Motor neuron (in vitro differentiated cells): Measurements from ENCODE around the gene ACSS1. TPM values are rescaled to one million over a fixed set of nuclear protein-coding genes. Genes with fewer than 3 reads are reported as not detected.

Source experiments
- ATAC-seq, 8 experiments: fragments of 200-7000 bp; cut with Tn5 transposase; replicated peaks in 6 of 8; 2 replicates each; pipeline ENCODE4 v1.8.0; 2021; ENCODE audit warnings: mild to moderate bottlenecking in 8 of 8, moderate library complexity in 8 of 8
- H3K27ac ChIP-seq, 2 donors: fragments of 250-450 bp; sonication (Bioruptor Pico); 2 replicates each; pipeline ENCODE4 v1.9.0; 2021; ENCODE audit warnings: antibody characterized with exemption in 2 of 2, mild to moderate bottlenecking in 2 of 2, moderate library complexity in 1 of 2
- H3K4me1 ChIP-seq, 2 donors: fragments of 250-450 bp; sonication (Bioruptor Pico); replicated peaks in 1 of 2; 2 replicates each; pipeline ENCODE4 v1.6.1; 2021; ENCODE audit warnings: antibody characterized with exemption in 2 of 2, mild to moderate bottlenecking in 2 of 2, moderate library complexity in 1 of 2
- H3K4me3 ChIP-seq, 5 donors: fragments of 250-450 bp; sonication (Bioruptor Pico); 2 replicates each; pipeline ENCODE4 v1.9.0; 2021; ENCODE audit warnings: antibody characterized with exemption in 5 of 5, mild to moderate bottlenecking in 5 of 5, moderate library complexity in 4 of 5
- WGBS, 10 experiments: fragments of 450-650 bp; shearing (Covaris generic); methylation state at CpG; one replicate each; pipeline ENCODE4 v1.0.0; 2022; 5-methylcytosine and 5-hydroxymethylcytosine counted together
- in situ Hi-C, 9 experiments: fragments of 400-800 bp; cut with MboI; loops; one replicate each; pipeline ENCODE4 v1.15.0; 2021; ENCODE audit warnings: low sequenced_read_pairs in 9 of 9, low pct_unique_long_range_greater_than_20kb in 2 of 9; ENCODE audit not compliant: unreplicated experiment in 9 of 9
- total RNA-seq, 8 experiments: library from RNA; unstranded; fragments of 300-600 nt; gene quantifications; 2 replicates each; pipeline versions ENCODE4 v1.2.3 to v1.2.4, GENCODE V29; 2022

ACSS1 gene
- total RNA-seq, 8 experiments from 2014 or later, result 2.1 to 28.9 (median 3.8) TPM

- peaks cover 0 to under 1% of the 10 kb centered on the region in 2 donors for H3K4me1 ChIP-seq
- no peak overlapping the region for H3K4me3 ChIP-seq
- H3K27ac ChIP-seq, result no peak overlapping the region
- 80 to 100% (median 89%) methylated on average over 1 to 4 of the region's 4 CpGs; no CpG with 5 or more reads in 6 of the 10 experiments for whole genome bisulfite sequencing, 10 experiments
- no peak for ATAC-seq
- in situ Hi-C loops, result no loop called here
Measured at GRCh38 chr20:25025986-25026605, 31.8 kb downstream of the ACSS1 start.

GRCh38 chr20:25025091-25025861 is 32.7 kb downstream of the ACSS1 start:
- WGBS, 10 experiments, result 58 to 92% (median 74%) methylated on average over 1 to 11 of the region's 14 CpGs; no CpG with 5 or more reads in 1 of the 10 experiments
- no peak overlapping the region for H3K4me3 ChIP-seq
- no peaks in the 10 kb centered on the region for H3K4me1 ChIP-seq
- H3K27ac ChIP-seq, result no peak overlapping the region
- in situ Hi-C loops, result no loop called here
- ATAC-seq, result no peak

GRCh38 chr20:25024171-25024570 is 33.8 kb downstream of the ACSS1 start:
- H3K4me1 ChIP-seq, result no peaks in the 10 kb centered on the region
- no peak overlapping the region for H3K27ac ChIP-seq
- WGBS, 10 experiments, result 91 to 100% methylated on average over 1 to 4 of the region's 4 CpGs; no CpG with 5 or more reads in 8 of the 10 experiments
- in situ Hi-C loops, result no loop called here
- no peak for ATAC-seq
- no peak overlapping the region for H3K4me3 ChIP-seq

GRCh38 chr20:25023356-25023755 is 34.6 kb downstream of the ACSS1 start:
- no peak overlapping the region for H3K27ac ChIP-seq
- no peaks in the 10 kb centered on the region for H3K4me1 ChIP-seq
- in situ Hi-C loops, result no loop called here
- no peak overlapping the region for H3K4me3 ChIP-seq
- ATAC-seq, result no peak
- WGBS, 10 experiments, result 67 to 100% (median 83%) methylated on average over 1 to 7 of the region's 10 CpGs; no CpG with 5 or more reads in 3 of the 10 experiments

- Histone ChIP-seq H3K27ac (no peak overlapping the region), H3K4me1 (no peaks in the 10 kb centered on the region), H3K4me3 (no peak overlapping the region)
- in situ Hi-C loops, result no loop called here
- 68 to 100% (median 98%) methylated on average over 1 to 6 of the region's 11 CpGs; no CpG with 5 or more reads in 6 of the 10 experiments for WGBS, 10 experiments
- no peak for ATAC-seq
Measured at GRCh38 chr20:25022680-25023079, 35.3 kb downstream of the ACSS1 start.

GRCh38 chr20:25021336-25021735 is 36.6 kb downstream of the ACSS1 start:
- Histone ChIP-seq H3K4me1 (no peaks in the 10 kb centered on the region), H3K4me3 (no peak overlapping the region), H3K27ac (no peak overlapping the region)
- WGBS, 10 experiments, result 92 to 100% (median 100%) methylated on average over 1 to 3 of the region's 6 CpGs; no CpG with 5 or more reads in 5 of the 10 experiments
- ATAC-seq, result no peak
- in situ Hi-C loops, result no loop called here

- in situ Hi-C loops, result no loop called here
Measured at GRCh38 chr20:25020901-25021301, 37.0 kb downstream of the ACSS1 start.

GRCh38 chr20:25020345-25020744 is 37.6 kb downstream of the ACSS1 start:
- no peak for ATAC-seq
- WGBS, 10 experiments, result 96% methylated on average over 3 of the region's 5 CpGs; no CpG with 5 or more reads in 9 of the 10 experiments
- no peak overlapping the region for H3K4me3 ChIP-seq
- H3K27ac ChIP-seq, result no peak overlapping the region
- in situ Hi-C loops, result no loop called here
- no peaks in the 10 kb centered on the region for H3K4me1 ChIP-seq

More at GRCh38 chr20:25020901-25021301, 37.0 kb downstream of the ACSS1 start:
- Histone ChIP-seq H3K4me1 (no peaks in the 10 kb centered on the region), H3K27ac (no peak overlapping the region), H3K4me3 (no peak overlapping the region)
- ATAC-seq, result no peak
- WGBS, 10 experiments, result 90 to 100% (median 100%) methylated on average over 1 to 2 of the region's 6 CpGs; no CpG with 5 or more reads in 7 of the 10 experiments

- WGBS, 10 experiments, result 60 to 100% (median 86%) methylated on average over 1 to 7 of the region's 16 CpGs; no CpG with 5 or more reads in 2 of the 10 experiments
- Histone ChIP-seq H3K27ac (no peak overlapping the region), H3K4me3 (no peak overlapping the region), H3K4me1 (no peaks in the 10 kb centered on the region)
- no peak for ATAC-seq
- in situ Hi-C loops, result no loop called here
Measured at GRCh38 chr20:25019381-25020155, 38.4 kb downstream of the ACSS1 start.

GRCh38 chr20:25018841-25019240 is 39.1 kb downstream of the ACSS1 start:
- H3K4me1 ChIP-seq, result no peaks in the 10 kb centered on the region
- 33 to 100% (median 91%) methylated on average over 1 to 5 of the region's 6 CpGs; no CpG with 5 or more reads in 6 of the 10 experiments for WGBS, 10 experiments
- no peak for ATAC-seq
- H3K27ac ChIP-seq, result no peak overlapping the region
- in situ Hi-C loops, result no loop called here
- no peak overlapping the region for H3K4me3 ChIP-seq

- H3K4me1 ChIP-seq, result no peaks in the 10 kb centered on the region
- no peak overlapping the region for H3K27ac ChIP-seq
- H3K4me3 ChIP-seq, result no peak overlapping the region
- no peak for ATAC-seq
- in situ Hi-C loops, result no loop called here
- WGBS, 10 experiments, result 67 to 100% (median 100%) methylated on average over 1 of the region's 2 CpGs; no CpG with 5 or more reads in 7 of the 10 experiments
Measured at GRCh38 chr20:25018425-25018824, 39.5 kb downstream of the ACSS1 start.

- Histone ChIP-seq H3K4me1 (no peaks in the 10 kb centered on the region), H3K27ac (no peak overlapping the region), H3K4me3 (no peak overlapping the region)
- no peak for ATAC-seq
- in situ Hi-C loops, result no loop called here
- 75 to 96% (median 90%) methylated on average over 2 to 6 of the region's 14 CpGs; no CpG with 5 or more reads in 6 of the 10 experiments for WGBS, 10 experiments
Measured at GRCh38 chr20:25017257-25017803, 40.6 kb downstream of the ACSS1 start.

- no peak overlapping the region for H3K4me3 ChIP-seq
- ATAC-seq, result no peak
- H3K27ac ChIP-seq, result no peak overlapping the region
- no peaks in the 10 kb centered on the region for H3K4me1 ChIP-seq
- 67 to 100% (median 100%) methylated on average over 1 to 7 of the region's 11 CpGs; no CpG with 5 or more reads in 5 of the 10 experiments for WGBS, 10 experiments
- in situ Hi-C loops, result no loop called here
Measured at GRCh38 chr20:25016471-25016870, 41.5 kb downstream of the ACSS1 start.
